OCI-LY1 (cell line): ENCODE data around the gene WDPCP.

Experiments used
- H2AFZ ChIP-seq: fragments of 200-600 bp; sonication (generic), shearing (Covaris generic); 2 replicates; pipeline ENCODE4 v1.6.0; 2014; ENCODE audit warnings: antibody characterized with exemption, mild to moderate bottlenecking, low read length
- H3F3A ChIP-seq: fragments of 200-600 bp; sonication (generic), shearing (Covaris generic); 2 replicates; pipeline ENCODE4 v1.6.0; 2014; ENCODE audit warnings: mild to moderate bottlenecking, antibody characterized with exemption, low read length, moderate library complexity; ENCODE audit not compliant: insufficient read depth
- H3K27ac ChIP-seq: fragments of 200-600 bp; sonication (generic); 2 replicates; pipeline ENCODE4 v1.5.1; 2014; ENCODE audit warnings: low read length, mixed run types, mild to moderate bottlenecking, low read depth; ENCODE audit not compliant: poor library complexity, severe bottlenecking
- H3K27me3 ChIP-seq: fragments of 200-600 bp; sonication (generic); 2 replicates; pipeline ENCODE4 v1.6.0; 2014; ENCODE audit warnings: antibody characterized with exemption, mild to moderate bottlenecking, low read length, moderate library complexity; ENCODE audit not compliant: insufficient read depth
- H3K36me3 ChIP-seq: fragments of 200-600 bp; sonication (generic); 2 replicates; pipeline ENCODE4 v1.6.1; 2014; ENCODE audit warnings: mild to moderate bottlenecking, antibody characterized with exemption, low read length, moderate library complexity, mixed read lengths; ENCODE audit not compliant: insufficient read depth
- H3K4me1 ChIP-seq: fragments of 200-600 bp; sonication (generic); 2 replicates; pipeline ENCODE4 v1.5.1; 2014; ENCODE audit warnings: mild to moderate bottlenecking, low read length, moderate library complexity; ENCODE audit not compliant: insufficient read depth, severe bottlenecking
- H3K4me2 ChIP-seq: fragments of 200-600 bp; sonication (generic), shearing (Covaris generic); 2 replicates; pipeline ENCODE4 v1.6.1; 2014; ENCODE audit warnings: low read length
- H3K4me3 ChIP-seq: fragments of 200-600 bp; sonication (generic); 2 replicates; pipeline ENCODE4 v1.5.1; 2014; ENCODE audit warnings: low read length, low read depth, mild to moderate bottlenecking, mixed read lengths; ENCODE audit not compliant: poor library complexity, severe bottlenecking
- H3K79me2 ChIP-seq: fragments of 200-600 bp; shearing (Covaris generic); 2 replicates; pipeline ENCODE4 v1.6.1; 2016; ENCODE audit warnings: mixed run types, low read length, mixed read lengths; ENCODE audit not compliant: insufficient read depth
- H3K9ac ChIP-seq: fragments of 200-600 bp; sonication (generic), shearing (Covaris generic); 2 replicates; pipeline ENCODE4 v1.6.1; 2014; ENCODE audit warnings: mild to moderate bottlenecking, low read length, mixed read lengths
- H3K9me2 ChIP-seq: fragments of 200-600 bp; sonication (generic), shearing (Covaris generic); 2 replicates; pipeline ENCODE4 v1.6.1; 2014; ENCODE audit warnings: low read depth, mild to moderate bottlenecking, low read length, mixed read lengths
- H3K9me3 ChIP-seq: fragments of 200-600 bp; shearing (Covaris generic); 2 replicates; pipeline ENCODE4 v1.6.1; 2014; ENCODE audit warnings: low read length, mixed read lengths
- H4K20me1 ChIP-seq: fragments of 200-600 bp; sonication (generic), shearing (Covaris generic); 2 replicates; pipeline ENCODE4 v1.6.0; 2016; ENCODE audit warnings: mild to moderate bottlenecking, low read length; ENCODE audit not compliant: insufficient read depth
- EZH2 ChIP-seq: fragments of 200-600 bp; sonication (generic), shearing (Covaris generic); IDR thresholded peaks from 2 replicates; pipeline ENCODE4 v1.8.0; 2017; ENCODE audit warnings: borderline replicate concordance, mixed run types, mild to moderate bottlenecking, antibody characterized with exemption, low read length, moderate library complexity, mixed read lengths
- TF ChIP-seq, protein P1 (sequence below): fragments of 200-600 bp; sonication (generic), shearing (Covaris generic); IDR thresholded peaks from 2 replicates; pipeline ENCODE4 v1.5.1; 2017; ENCODE audit warnings: mild to moderate bottlenecking, antibody characterized with exemption, low read length, moderate library complexity, mixed read lengths

WDPCP gene

DNA sequence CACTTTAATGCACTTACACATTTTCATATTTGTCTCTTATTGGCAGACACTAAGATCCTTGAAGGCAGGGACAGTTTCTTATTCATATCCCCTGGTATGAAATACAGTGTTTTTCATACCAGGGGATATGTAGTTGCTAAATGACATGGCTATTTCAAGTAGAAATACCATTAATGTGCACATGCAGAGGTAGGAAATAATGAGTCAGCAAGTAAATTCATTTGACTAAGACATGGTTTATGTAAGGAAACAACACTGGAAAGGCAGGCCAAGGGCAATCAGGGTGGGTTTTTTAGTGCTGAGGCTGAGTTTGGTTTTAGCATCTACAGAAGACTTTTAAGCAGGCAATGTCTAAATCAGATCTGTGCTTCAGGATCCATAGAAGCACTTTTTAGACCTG is 155.9 kb downstream of the WDPCP start:
- Histone ChIP-seq H3K4me2 (no peak overlapping the region), H3K9ac (no peak overlapping the region), H3F3A (no peaks in the 10 kb centered on the region), H3K9me2 (no peaks in the 10 kb centered on the region), H2AFZ (no peak overlapping the region), H3K9me3 (no peaks in the 10 kb centered on the region), H4K20me1 (no peaks in the 10 kb centered on the region), H3K27me3 (no peaks in the 10 kb centered on the region), H3K27ac (no peak overlapping the region), H3K36me3 (no peaks in the 10 kb centered on the region), H3K4me1 (no peaks in the 10 kb centered on the region), H3K4me3 (no peak overlapping the region), H3K79me2 (no peaks in the 10 kb centered on the region)
- TF ChIP-seq, protein P1, sequence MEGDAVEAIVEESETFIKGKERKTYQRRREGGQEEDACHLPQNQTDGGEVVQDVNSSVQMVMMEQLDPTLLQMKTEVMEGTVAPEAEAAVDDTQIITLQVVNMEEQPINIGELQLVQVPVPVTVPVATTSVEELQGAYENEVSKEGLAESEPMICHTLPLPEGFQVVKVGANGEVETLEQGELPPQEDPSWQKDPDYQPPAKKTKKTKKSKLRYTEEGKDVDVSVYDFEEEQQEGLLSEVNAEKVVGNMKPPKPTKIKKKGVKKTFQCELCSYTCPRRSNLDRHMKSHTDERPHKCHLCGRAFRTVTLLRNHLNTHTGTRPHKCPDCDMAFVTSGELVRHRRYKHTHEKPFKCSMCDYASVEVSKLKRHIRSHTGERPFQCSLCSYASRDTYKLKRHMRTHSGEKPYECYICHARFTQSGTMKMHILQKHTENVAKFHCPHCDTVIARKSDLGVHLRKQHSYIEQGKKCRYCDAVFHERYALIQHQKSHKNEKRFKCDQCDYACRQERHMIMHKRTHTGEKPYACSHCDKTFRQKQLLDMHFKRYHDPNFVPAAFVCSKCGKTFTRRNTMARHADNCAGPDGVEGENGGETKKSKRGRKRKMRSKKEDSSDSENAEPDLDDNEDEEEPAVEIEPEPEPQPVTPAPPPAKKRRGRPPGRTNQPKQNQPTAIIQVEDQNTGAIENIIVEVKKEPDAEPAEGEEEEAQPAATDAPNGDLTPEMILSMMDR = no peak
- no peak for TF ChIP-seq EZH2

DNA sequence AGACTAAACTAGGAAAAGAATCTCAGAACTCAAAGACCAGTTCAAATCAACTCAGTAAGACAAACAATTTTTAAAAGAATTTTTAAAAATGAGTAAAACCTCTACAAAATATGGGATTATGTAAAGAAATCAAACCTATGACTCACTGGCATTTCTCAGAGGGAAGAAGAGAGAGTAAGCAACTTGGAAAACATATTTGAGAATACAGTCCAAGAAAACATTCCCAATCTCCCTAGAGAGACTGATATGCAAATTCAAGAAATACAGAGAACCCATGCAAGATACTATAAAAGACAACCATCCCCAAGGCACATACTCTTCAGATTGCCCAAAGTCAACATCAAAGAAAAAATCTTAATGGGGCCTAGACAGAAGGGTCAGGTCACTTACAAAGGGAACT is 162.7 kb downstream of the WDPCP start:
- no peak overlapping the region for H3K4me3 ChIP-seq
- H3K9me2 ChIP-seq = no peaks in the 10 kb centered on the region
- H3K4me1 ChIP-seq = peaks cover 8% of the 10 kb centered on the region
- H2AFZ ChIP-seq = no peak overlapping the region
- no peak overlapping the region for H3K27ac ChIP-seq
- H3F3A ChIP-seq = no peaks in the 10 kb centered on the region
- no peaks in the 10 kb centered on the region for H3K27me3 ChIP-seq
- H4K20me1 ChIP-seq = no peaks in the 10 kb centered on the region
- H3K4me2 ChIP-seq = no peak overlapping the region
- H3K79me2 ChIP-seq = no peaks in the 10 kb centered on the region
- no peak overlapping the region for H3K9ac ChIP-seq
- H3K9me3 ChIP-seq = no peaks in the 10 kb centered on the region
- TF ChIP-seq EZH2 = no peak
- TF ChIP-seq, protein P1 = no peak
- H3K36me3 ChIP-seq = no peaks in the 10 kb centered on the region

DNA sequence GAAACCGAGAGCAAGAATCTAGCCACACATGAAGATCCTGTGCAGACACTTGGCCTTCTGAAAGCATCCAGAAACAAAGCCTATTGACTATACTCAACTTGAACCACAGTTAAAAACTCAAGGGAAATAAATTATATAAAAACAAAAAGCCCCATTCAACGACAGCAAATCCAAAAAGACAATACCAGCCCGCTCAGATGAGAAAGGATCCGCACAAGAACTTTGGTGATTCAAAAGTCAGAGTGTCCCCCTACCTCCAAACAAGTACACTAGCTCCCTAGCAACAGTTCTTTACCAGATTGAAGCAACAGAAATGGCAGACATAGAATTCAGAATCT is 163.2 kb downstream of the WDPCP start:
- TF ChIP-seq, protein P1 = no peak
- no peak for TF ChIP-seq EZH2
- peaks cover 8% of the 10 kb centered on the region for H3K4me1 ChIP-seq
- H3K27me3 ChIP-seq = no peaks in the 10 kb centered on the region
- no peak overlapping the region for H3K4me3 ChIP-seq
- no peak overlapping the region for H3K27ac ChIP-seq
- no peak overlapping the region for H3K9ac ChIP-seq
- no peaks in the 10 kb centered on the region for H3K79me2 ChIP-seq
- no peak overlapping the region for H2AFZ ChIP-seq
- no peaks in the 10 kb centered on the region for H3F3A ChIP-seq
- H3K9me3 ChIP-seq = no peaks in the 10 kb centered on the region
- no peaks in the 10 kb centered on the region for H3K9me2 ChIP-seq
- no peaks in the 10 kb centered on the region for H4K20me1 ChIP-seq
- no peak overlapping the region for H3K4me2 ChIP-seq
- no peaks in the 10 kb centered on the region for H3K36me3 ChIP-seq
